ENCODE results near the gene ADAT3.

DNA sequence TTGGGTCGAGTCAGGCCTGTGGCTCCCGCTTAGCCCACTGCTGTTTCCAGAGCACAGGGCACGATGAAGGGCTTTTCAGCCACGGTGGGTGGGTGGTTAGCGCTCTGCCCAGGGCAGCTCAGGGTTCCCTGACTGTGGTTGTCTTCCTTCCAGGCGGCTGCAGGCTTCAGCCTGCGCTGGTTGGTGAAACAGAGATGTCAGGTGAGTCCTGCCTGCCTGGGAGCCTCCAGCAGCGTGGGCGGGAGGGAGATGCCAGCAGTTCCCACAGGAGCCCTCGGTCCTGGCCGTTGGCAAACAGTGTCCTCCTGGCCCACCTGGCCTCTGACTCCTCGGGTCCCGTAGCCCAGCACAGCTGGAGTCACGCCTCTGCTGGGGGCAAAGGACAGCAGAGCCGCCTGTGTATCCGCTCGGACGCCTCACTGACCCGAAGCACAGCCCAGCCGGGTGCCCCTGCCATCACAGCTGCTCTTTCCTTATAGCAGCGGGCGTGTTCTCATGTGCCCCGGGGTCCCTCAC, 9.7 kb downstream of the ADAT3 start:
- TF ChIP-seq CTCF (IDR thresholded peaks at IDR 0.05; ENCODE audit: low read depth, low read length) (no peak), EZH2phosphoT487 (IDR thresholded peaks at IDR 0.05; ENCODE audit: low read depth) (no peak)
